Stimulated activated CD8-positive, alpha-beta memory T cell treated with anti-CD3 and anti-CD28 coated beads, Interleukin-15, amount 100 ng/mL, for 24 hours (primary cell): ENCODE data around the gene SLC4A5.
"Not testable (repeated sequence)": the region's sequence is repeated elsewhere in the genome, so short reads cannot be mapped to it uniquely, and the experiment has no call there.

Source experiments
- DNase-seq: peaks from one replicate; pipeline ENCODE4 v3.0.0-alpha.2; 2020; ENCODE audit warnings: low read depth

Gene SLC4A5

GRCh38 chr2:74264281-74264680 lies 78.9 kb downstream of the SLC4A5 start:
- no peak for DNase-seq

- no peak for DNase-seq
Measured at GRCh38 chr2:74262681-74263080, 80.5 kb downstream of the SLC4A5 start.

GRCh38 chr2:74261204-74261864 lies 81.9 kb downstream of the SLC4A5 start:
- DNase-seq, result no peak

GRCh38 chr2:74260495-74260894 lies 82.7 kb downstream of the SLC4A5 start:
- no peak for DNase-seq

GRCh38 chr2:74259733-74260132 lies 83.5 kb downstream of the SLC4A5 start:
- no peak for DNase-seq

- no peak for DNase-seq
Measured at GRCh38 chr2:74259191-74259590, 84.0 kb downstream of the SLC4A5 start.

- DNase-seq, result no peak
Measured at GRCh38 chr2:74255660-74256213, 87.5 kb downstream of the SLC4A5 start.

GRCh38 chr2:74253971-74254310 lies 89.3 kb downstream of the SLC4A5 start:
- DNase-seq, result no peak

- DNase-seq, result no peak
Measured at GRCh38 chr2:74253306-74253970, 89.8 kb downstream of the SLC4A5 start.

- DNase-seq, result no peak
Measured at GRCh38 chr2:74252862-74253261, 90.4 kb downstream of the SLC4A5 start.

- DNase-seq, result no peak
Measured at GRCh38 chr2:74252036-74252435, 91.2 kb downstream of the SLC4A5 start.

- peak; percentile 26 for DNase-seq
Measured at GRCh38 chr2:74250189-74250631, 93.0 kb downstream of the SLC4A5 start.

- DNase-seq, result no peak
Measured at GRCh38 chr2:74249406-74250122, 93.7 kb downstream of the SLC4A5 start.

GRCh38 chr2:74246496-74247195 lies 96.6 kb downstream of the SLC4A5 start:
- no peak for DNase-seq

GRCh38 chr2:74244286-74244685 lies 98.9 kb downstream of the SLC4A5 start:
- no peak for DNase-seq

GRCh38 chr2:74242354-74243071 lies 100.7 kb downstream of the SLC4A5 start:
- no peak for DNase-seq

GRCh38 chr2:74239346-74239745 lies 103.9 kb downstream of the SLC4A5 start:
- DNase-seq, result no peak

- DNase-seq, result no peak
Measured at GRCh38 chr2:74238879-74239278, 104.3 kb downstream of the SLC4A5 start.

GRCh38 chr2:74235041-74235440 lies 108.2 kb downstream of the SLC4A5 start:
- DNase-seq, result no peak

- no peak for DNase-seq
Measured at GRCh38 chr2:74233648-74234047, 109.6 kb downstream of the SLC4A5 start.

GRCh38 chr2:74232426-74232825 lies 110.8 kb downstream of the SLC4A5 start:
- no peak for DNase-seq

- DNase-seq, result not testable (repeated sequence)
Measured at GRCh38 chr2:74229865-74230264, 113.4 kb downstream of the SLC4A5 start.
